OCI-LY1 (cell line): Measurements from ENCODE around the gene ZYX.

Experiments
- H2AFZ ChIP-seq: fragments of 200-600 bp; sonication (generic), shearing (Covaris generic); 2 replicates; pipeline ENCODE4 v1.6.0; 2014; ENCODE audit warnings: antibody characterized with exemption, mild to moderate bottlenecking, low read length
- H3F3A ChIP-seq: fragments of 200-600 bp; sonication (generic), shearing (Covaris generic); 2 replicates; pipeline ENCODE4 v1.6.0; 2014; ENCODE audit warnings: mild to moderate bottlenecking, antibody characterized with exemption, low read length, moderate library complexity; ENCODE audit not compliant: insufficient read depth
- H3K27ac ChIP-seq: fragments of 200-600 bp; sonication (generic); 2 replicates; pipeline ENCODE4 v1.5.1; 2014; ENCODE audit warnings: low read length, mixed run types, mild to moderate bottlenecking, low read depth; ENCODE audit not compliant: poor library complexity, severe bottlenecking
- H3K27me3 ChIP-seq: fragments of 200-600 bp; sonication (generic); 2 replicates; pipeline ENCODE4 v1.6.0; 2014; ENCODE audit warnings: antibody characterized with exemption, mild to moderate bottlenecking, low read length, moderate library complexity; ENCODE audit not compliant: insufficient read depth
- H3K36me3 ChIP-seq: fragments of 200-600 bp; sonication (generic); 2 replicates; pipeline ENCODE4 v1.6.1; 2014; ENCODE audit warnings: mild to moderate bottlenecking, antibody characterized with exemption, low read length, moderate library complexity, mixed read lengths; ENCODE audit not compliant: insufficient read depth
- H3K4me1 ChIP-seq: fragments of 200-600 bp; sonication (generic); 2 replicates; pipeline ENCODE4 v1.5.1; 2014; ENCODE audit warnings: mild to moderate bottlenecking, low read length, moderate library complexity; ENCODE audit not compliant: insufficient read depth, severe bottlenecking
- H3K4me2 ChIP-seq: fragments of 200-600 bp; sonication (generic), shearing (Covaris generic); 2 replicates; pipeline ENCODE4 v1.6.1; 2014; ENCODE audit warnings: low read length
- H3K4me3 ChIP-seq: fragments of 200-600 bp; sonication (generic); 2 replicates; pipeline ENCODE4 v1.5.1; 2014; ENCODE audit warnings: low read length, low read depth, mild to moderate bottlenecking, mixed read lengths; ENCODE audit not compliant: poor library complexity, severe bottlenecking
- H3K79me2 ChIP-seq: fragments of 200-600 bp; shearing (Covaris generic); 2 replicates; pipeline ENCODE4 v1.6.1; 2016; ENCODE audit warnings: mixed run types, low read length, mixed read lengths; ENCODE audit not compliant: insufficient read depth
- H3K9ac ChIP-seq: fragments of 200-600 bp; sonication (generic), shearing (Covaris generic); 2 replicates; pipeline ENCODE4 v1.6.1; 2014; ENCODE audit warnings: mild to moderate bottlenecking, low read length, mixed read lengths
- H3K9me2 ChIP-seq: fragments of 200-600 bp; sonication (generic), shearing (Covaris generic); 2 replicates; pipeline ENCODE4 v1.6.1; 2014; ENCODE audit warnings: low read depth, mild to moderate bottlenecking, low read length, mixed read lengths
- H3K9me3 ChIP-seq: fragments of 200-600 bp; shearing (Covaris generic); 2 replicates; pipeline ENCODE4 v1.6.1; 2014; ENCODE audit warnings: low read length, mixed read lengths
- H4K20me1 ChIP-seq: fragments of 200-600 bp; sonication (generic), shearing (Covaris generic); 2 replicates; pipeline ENCODE4 v1.6.0; 2016; ENCODE audit warnings: mild to moderate bottlenecking, low read length; ENCODE audit not compliant: insufficient read depth
- CTCF ChIP-seq: fragments of 200-600 bp; sonication (generic), shearing (Covaris generic); IDR thresholded peaks from 2 replicates; pipeline ENCODE4 v1.5.1; 2017; ENCODE audit warnings: mild to moderate bottlenecking, antibody characterized with exemption, low read length, moderate library complexity, mixed read lengths
- EZH2 ChIP-seq: fragments of 200-600 bp; sonication (generic), shearing (Covaris generic); IDR thresholded peaks from 2 replicates; pipeline ENCODE4 v1.8.0; 2017; ENCODE audit warnings: borderline replicate concordance, mixed run types, mild to moderate bottlenecking, antibody characterized with exemption, low read length, moderate library complexity, mixed read lengths

Gene ZYX

GRCh38 chr7:143384661-143385631 lies 3.8 kb downstream of the ZYX start:
- H3K4me3 ChIP-seq = no peak overlapping the region
- H3K27me3 ChIP-seq = 0 out of 2 replicates have a peak, but pooled peaks cover 4% of the 10 kb centered on the region
- peaks cover 1% of the 10 kb centered on the region for H3K4me1 ChIP-seq
- TF ChIP-seq EZH2 = no peak
- TF ChIP-seq CTCF = no peak
- no peak overlapping the region for H3K27ac ChIP-seq
- H3K9me2 ChIP-seq = no peaks in the 10 kb centered on the region
- no peaks in the 10 kb centered on the region for H3K9me3 ChIP-seq
- H3F3A ChIP-seq = no peaks in the 10 kb centered on the region
- H3K4me2 ChIP-seq = no peak overlapping the region
- no peak overlapping the region for H2AFZ ChIP-seq
- no peak overlapping the region for H3K9ac ChIP-seq
- no peaks in the 10 kb centered on the region for H4K20me1 ChIP-seq
- no peaks in the 10 kb centered on the region for H3K36me3 ChIP-seq
- no peaks in the 10 kb centered on the region for H3K79me2 ChIP-seq

- Histone ChIP-seq H2AFZ (no peak overlapping the region), H3K4me1 (no peaks in the 10 kb centered on the region), H3K4me2 (no peak overlapping the region), H4K20me1 (no peaks in the 10 kb centered on the region), H3K9me2 (no peaks in the 10 kb centered on the region), H3K9me3 (no peaks in the 10 kb centered on the region), H3K9ac (no peak overlapping the region), H3K79me2 (no peaks in the 10 kb centered on the region), H3F3A (no peaks in the 10 kb centered on the region), H3K4me3 (no peak overlapping the region), H3K27ac (no peak overlapping the region), H3K36me3 (no peaks in the 10 kb centered on the region), H3K27me3 (0 out of 2 replicates have a peak, but pooled peaks cover 4% of the 10 kb centered on the region)
- no peak for TF ChIP-seq CTCF
- TF ChIP-seq EZH2 = no peak
These were observed 5.0 kb downstream of the ZYX start for GRCh38 chr7:143385891-143386781.

GRCh38 chr7:143387156-143387975 lies 6.2 kb downstream of the ZYX start:
- Histone ChIP-seq H3K36me3 (no peaks in the 10 kb centered on the region), H3K9ac (no peak overlapping the region), H3K27ac (no peak overlapping the region), H4K20me1 (no peaks in the 10 kb centered on the region), H3K27me3 (0 out of 2 replicates have a peak, but pooled peaks cover 2% of the 10 kb centered on the region), H3K4me1 (no peaks in the 10 kb centered on the region), H3K79me2 (no peaks in the 10 kb centered on the region), H2AFZ (no peak overlapping the region), H3K9me2 (no peaks in the 10 kb centered on the region), H3F3A (no peaks in the 10 kb centered on the region), H3K4me2 (no peak overlapping the region), H3K4me3 (no peak overlapping the region), H3K9me3 (no peaks in the 10 kb centered on the region)
- TF ChIP-seq CTCF (peak; percentile 25; the same call in 1 of the 2 replicates), EZH2 (no peak)
